ENCODE data around the gene CNOT6.
"Not testable (repeated sequence)": the region's sequence is repeated elsewhere in the genome, so short reads cannot be mapped to it uniquely, and the experiment has no call there.

CNOT6 gene

DNA sequence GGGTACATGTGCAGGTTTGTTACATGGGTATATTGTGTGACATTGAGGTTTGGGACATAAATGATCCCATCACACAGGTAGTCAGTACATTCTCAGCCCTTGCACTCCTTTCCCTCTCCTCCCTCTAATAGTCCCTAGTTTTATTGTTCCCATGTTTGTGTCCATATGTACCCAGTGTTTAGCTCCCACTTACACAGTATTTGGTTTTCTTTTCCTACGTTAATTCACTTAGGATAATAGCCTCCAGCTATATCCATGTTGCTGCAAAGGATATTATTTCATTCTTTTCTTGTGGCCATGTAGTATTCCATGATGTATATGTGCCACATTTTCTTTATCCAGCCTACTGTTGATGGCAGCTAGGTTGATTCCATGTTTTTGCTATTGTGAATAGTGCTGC lies 27.4 kb downstream of the CNOT6 start:
- no peak overlapping the region for H3K27ac Mint-ChIP-seq
- DNase-seq (no peak), ATAC-seq (no peak)
- H3K27me3 Mint-ChIP-seq = no peaks in the 10 kb centered on the region
- H3K4me3 Mint-ChIP-seq = no peak overlapping the region
- peaks cover 4% of the 10 kb centered on the region for H3K36me3 Mint-ChIP-seq (ENCODE audit: low read depth)
- H3K9me3 Mint-ChIP-seq = no peaks in the 10 kb centered on the region
- peaks cover 70% of the 10 kb centered on the region for H3K4me1 Mint-ChIP-seq

DNA sequence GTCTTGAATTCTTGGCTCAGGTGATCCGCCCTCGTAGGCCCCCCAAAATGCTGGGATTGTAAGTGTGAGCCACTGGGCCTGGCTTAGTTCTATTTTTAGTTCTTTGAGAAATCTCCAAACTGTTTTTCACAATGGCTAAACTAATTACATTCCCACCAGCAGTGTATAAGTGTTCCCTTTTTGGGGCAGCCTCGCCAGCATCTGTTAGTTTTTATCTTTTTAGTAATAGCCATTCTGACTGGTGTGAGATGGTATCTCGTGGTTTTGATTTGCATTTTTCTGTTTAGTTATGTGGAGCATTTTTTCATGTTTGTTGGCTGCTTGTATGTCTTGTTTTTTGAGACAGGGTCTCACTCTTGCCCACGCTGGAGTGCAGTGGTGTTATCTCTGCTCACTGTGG lies 28.2 kb downstream of the CNOT6 start:
- H3K27ac Mint-ChIP-seq = no peak overlapping the region
- no peak overlapping the region for H3K4me3 Mint-ChIP-seq
- peaks cover 2% of the 10 kb centered on the region for H3K36me3 Mint-ChIP-seq (ENCODE audit: low read depth)
- no peaks in the 10 kb centered on the region for H3K27me3 Mint-ChIP-seq
- ATAC-seq (no peak), DNase-seq (no peak)
- peaks cover 68% of the 10 kb centered on the region for H3K4me1 Mint-ChIP-seq
- H3K9me3 Mint-ChIP-seq = no peaks in the 10 kb centered on the region

DNA sequence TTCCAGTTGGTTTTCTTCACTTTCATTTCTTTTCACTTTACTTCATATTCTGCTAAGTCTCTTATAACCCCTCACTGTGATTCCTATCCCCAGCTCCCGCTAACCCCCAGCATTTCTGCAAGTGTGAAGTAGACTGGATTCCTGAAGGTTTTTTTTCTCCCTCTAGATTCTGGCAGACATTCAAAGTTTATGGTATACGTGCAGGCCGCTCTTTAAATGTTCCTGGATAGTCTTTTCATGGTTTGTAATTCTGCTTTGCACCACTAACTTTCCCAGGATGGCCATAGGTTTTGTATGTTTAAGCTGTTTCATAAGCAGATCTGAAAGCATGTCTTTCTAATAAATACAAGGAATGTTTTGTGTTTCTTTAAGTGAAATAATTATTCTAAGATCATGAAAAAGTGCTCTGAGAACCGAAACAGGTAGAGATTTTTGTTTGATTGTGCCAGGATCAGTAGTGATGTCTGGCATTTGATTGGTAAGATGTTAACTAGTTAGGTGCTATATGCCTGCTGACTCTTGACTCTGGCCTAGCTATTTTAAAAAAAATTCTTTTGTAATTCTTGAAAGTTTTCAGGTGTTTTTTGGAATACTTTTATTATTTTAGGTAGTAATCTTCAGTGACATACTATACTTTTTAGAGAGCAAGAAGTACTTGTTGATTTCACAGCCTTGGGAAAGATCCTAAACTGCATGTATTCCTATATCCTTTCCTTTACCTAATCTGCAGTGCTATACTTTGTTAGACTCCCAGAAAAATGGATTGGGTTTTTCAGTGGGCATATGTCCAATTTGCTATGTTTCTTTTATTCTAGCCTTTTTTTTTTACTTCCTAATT lies 29.7 kb downstream of the CNOT6 start:
- H3K4me1 Mint-ChIP-seq = peaks cover 60% of the 10 kb centered on the region
- no peaks in the 10 kb centered on the region for H3K9me3 Mint-ChIP-seq
- no peak for ATAC-seq
- peaks cover 4% of the 10 kb centered on the region for H3K36me3 Mint-ChIP-seq (ENCODE audit: low read depth)
- H3K4me3 Mint-ChIP-seq = no peak overlapping the region
- DNase-seq = no peak
- no peaks in the 10 kb centered on the region for H3K27me3 Mint-ChIP-seq
- no peak overlapping the region for H3K27ac Mint-ChIP-seq

DNA sequence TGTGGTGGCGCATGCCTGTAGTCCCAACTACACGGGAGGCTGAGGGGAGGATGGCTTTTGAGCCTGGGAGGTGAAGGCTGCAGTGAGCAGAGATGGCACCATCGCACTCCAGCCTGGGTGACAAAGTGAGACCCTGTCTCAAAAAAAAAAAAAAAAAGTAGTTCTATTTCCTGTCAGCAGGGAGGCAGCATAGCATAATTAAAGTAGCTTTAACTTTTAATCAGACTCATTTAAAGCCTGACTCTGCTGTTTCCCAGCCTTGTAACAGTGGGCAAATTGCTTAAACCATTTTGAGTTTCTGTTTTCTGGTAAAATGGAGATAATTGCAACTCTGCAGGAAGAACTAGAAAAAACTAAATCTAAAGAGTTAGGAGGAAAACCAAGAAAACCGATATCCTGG lies 31.2 kb downstream of the CNOT6 start:
- no peak overlapping the region for H3K27ac Mint-ChIP-seq
- no peak for ATAC-seq
- peaks cover 13% of the 10 kb centered on the region for H3K36me3 Mint-ChIP-seq (ENCODE audit: low read depth)

DNA sequence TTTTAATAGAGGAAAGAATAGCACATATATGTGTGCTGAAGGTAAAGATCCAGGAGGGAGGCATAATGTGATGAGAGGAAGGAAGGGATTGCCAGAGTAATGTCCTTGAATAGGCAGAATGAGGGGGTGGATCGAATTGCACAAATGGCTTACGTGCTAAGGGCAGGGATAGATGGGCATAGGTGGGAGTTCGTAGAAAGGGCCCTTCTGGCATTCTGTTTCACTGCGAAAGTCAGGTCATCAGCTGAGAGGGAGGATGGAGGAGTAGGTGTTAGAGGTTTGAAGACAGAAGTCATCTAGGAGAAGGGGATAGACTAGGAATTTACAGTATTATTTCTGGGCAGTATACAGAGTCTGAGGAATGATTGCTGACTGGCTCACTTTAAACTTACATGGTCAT lies 32.1 kb downstream of the CNOT6 start:
- Mint-ChIP-seq H3K27me3 (no peaks in the 10 kb centered on the region), H3K4me1 (peaks cover 49% of the 10 kb centered on the region), H3K4me3 (no peak overlapping the region), H3K9me3 (no peaks in the 10 kb centered on the region), H3K36me3 (ENCODE audit: low read depth) (peaks cover 14% of the 10 kb centered on the region), H3K27ac (no peak overlapping the region)
- ATAC-seq (no peak), DNase-seq (no peak)

More for the DNA sequence above, 31.2 kb downstream of the CNOT6 start:
- no peak overlapping the region for H3K4me3 Mint-ChIP-seq
- no peaks in the 10 kb centered on the region for H3K9me3 Mint-ChIP-seq
- DNase-seq = no peak
- H3K4me1 Mint-ChIP-seq = peaks cover 54% of the 10 kb centered on the region
- no peaks in the 10 kb centered on the region for H3K27me3 Mint-ChIP-seq

DNA sequence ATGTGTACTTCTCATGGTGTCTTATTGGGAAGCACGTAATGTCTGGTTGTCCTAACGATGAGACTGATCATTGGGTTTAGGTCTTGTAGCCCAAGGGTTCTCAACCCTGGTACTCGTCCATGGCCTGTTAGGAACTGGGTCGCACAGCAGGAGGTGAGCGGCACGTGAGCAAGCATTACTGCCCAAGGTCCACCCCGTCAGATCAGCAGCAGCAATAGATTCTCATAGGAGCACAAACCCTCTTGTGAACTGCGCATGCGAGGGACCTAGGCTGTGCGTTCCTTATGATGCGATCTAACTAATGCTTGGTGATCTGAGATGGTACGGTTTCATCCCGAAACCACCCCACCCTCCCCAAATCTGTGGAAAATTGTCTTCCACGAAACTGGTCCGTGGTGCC lies 33.5 kb downstream of the CNOT6 start:
- Mint-ChIP-seq H3K36me3 (ENCODE audit: low read depth) (peaks cover 21% of the 10 kb centered on the region), H3K4me1 (peaks cover 42% of the 10 kb centered on the region)

DNA sequence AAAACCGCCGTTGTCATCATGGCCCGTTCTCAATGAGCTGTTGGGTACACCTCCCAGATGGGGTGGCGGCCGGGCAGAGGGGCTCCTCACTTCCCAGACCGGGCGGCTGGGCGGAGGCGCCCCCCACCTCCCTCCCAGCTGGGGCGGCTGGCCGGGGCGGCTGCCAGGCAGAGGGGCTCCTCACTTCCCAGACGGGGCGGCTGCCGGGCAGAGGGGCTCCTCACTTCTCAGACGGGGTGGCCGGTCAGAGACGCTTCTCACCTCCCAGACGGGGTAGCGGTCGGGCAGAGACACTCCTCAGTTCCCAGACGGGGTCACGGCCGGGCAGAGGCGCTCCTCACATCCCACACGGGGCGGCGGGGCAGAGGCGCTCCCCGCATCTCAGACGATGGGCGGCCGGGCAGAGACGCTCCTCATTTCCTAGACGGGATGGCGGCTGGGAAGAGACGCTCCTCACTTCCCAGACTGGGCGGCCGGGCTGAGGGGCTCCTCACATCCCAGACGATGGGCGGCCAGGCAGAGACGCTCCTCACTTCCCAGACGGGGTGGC lies 36.9 kb downstream of the CNOT6 start:
- peaks cover 35% of the 10 kb centered on the region for H3K36me3 Mint-ChIP-seq (ENCODE audit: low read depth)
- not testable (repeated sequence) for H3K27me3 Mint-ChIP-seq, DNase-seq, ATAC-seq, H3K27ac Mint-ChIP-seq, H3K4me3 Mint-ChIP-seq, H3K9me3 Mint-ChIP-seq
- peaks cover 14% of the 10 kb centered on the region for H3K4me1 Mint-ChIP-seq

More for the DNA sequence above, 33.5 kb downstream of the CNOT6 start:
- DNase-seq (no peak), ATAC-seq (no peak)
- Mint-ChIP-seq H3K27ac (no peak overlapping the region), H3K9me3 (no peaks in the 10 kb centered on the region), H3K27me3 (no peaks in the 10 kb centered on the region), H3K4me3 (no peak overlapping the region)

DNA sequence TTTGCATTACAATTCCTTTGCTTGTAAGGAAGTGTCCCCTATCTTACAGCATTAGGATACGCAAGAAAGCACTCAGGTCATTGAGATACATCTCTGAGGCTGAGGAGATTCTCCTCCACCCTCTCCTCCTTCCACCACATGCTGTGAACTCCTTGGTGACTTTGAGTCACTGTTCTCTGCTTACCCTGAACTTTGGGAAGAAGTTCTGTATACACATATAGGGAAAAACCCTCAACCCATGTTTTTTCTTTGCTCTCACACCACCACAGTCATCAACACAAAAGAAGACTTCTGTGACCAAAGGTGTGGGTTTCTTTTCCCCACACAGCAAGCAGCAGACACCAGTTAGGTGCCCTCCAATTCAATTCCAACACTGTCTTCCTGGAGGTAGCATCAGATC lies 38.1 kb downstream of the CNOT6 start:
- peaks cover 41% of the 10 kb centered on the region for H3K36me3 Mint-ChIP-seq (ENCODE audit: low read depth)
- H3K27ac Mint-ChIP-seq = no peak overlapping the region
- no peaks in the 10 kb centered on the region for H3K27me3 Mint-ChIP-seq
- peaks cover 11% of the 10 kb centered on the region for H3K4me1 Mint-ChIP-seq
- peak; percentile 71 for ATAC-seq
- DNase-seq = no peak
- no peaks in the 10 kb centered on the region for H3K9me3 Mint-ChIP-seq
- no peak overlapping the region for H3K4me3 Mint-ChIP-seq

DNA sequence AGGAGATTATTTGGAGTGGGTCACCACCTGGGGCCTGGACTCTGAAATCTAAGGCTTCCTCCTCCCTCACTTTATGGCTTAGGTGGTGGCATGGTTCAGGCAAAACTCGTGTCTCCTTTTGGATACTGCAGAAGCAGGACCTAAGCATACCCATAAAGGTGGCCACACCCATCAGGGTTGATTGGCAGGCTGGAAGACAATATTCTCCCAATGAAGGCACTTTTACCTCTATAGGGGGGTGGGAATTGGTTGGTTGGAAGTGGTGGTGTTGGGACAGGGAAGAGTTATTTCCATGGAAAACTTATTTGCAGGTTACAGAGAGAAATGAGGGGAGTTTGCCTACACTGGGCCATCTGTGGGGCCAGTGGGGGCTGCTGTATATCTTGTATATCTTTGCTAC lies 39.7 kb downstream of the CNOT6 start:
- H3K4me1 Mint-ChIP-seq = peaks cover 11% of the 10 kb centered on the region
- H3K27me3 Mint-ChIP-seq = no peaks in the 10 kb centered on the region
- H3K27ac Mint-ChIP-seq = no peak overlapping the region
- no peak overlapping the region for H3K4me3 Mint-ChIP-seq
- DNase-seq = no peak
- no peaks in the 10 kb centered on the region for H3K9me3 Mint-ChIP-seq
- no peak for ATAC-seq
- H3K36me3 Mint-ChIP-seq (ENCODE audit: low read depth) = peaks cover 41% of the 10 kb centered on the region

- H3K4me3 Mint-ChIP-seq = no peak overlapping the region
- no peak overlapping the region for H3K27ac Mint-ChIP-seq
- H3K4me1 Mint-ChIP-seq = peaks cover 21% of the 10 kb centered on the region
- no peaks in the 10 kb centered on the region for H3K9me3 Mint-ChIP-seq
- no peaks in the 10 kb centered on the region for H3K27me3 Mint-ChIP-seq
- peaks cover 38% of the 10 kb centered on the region for H3K36me3 Mint-ChIP-seq (ENCODE audit: low read depth)
- ATAC-seq (no peak), DNase-seq (no peak)
Measured at GRCh38 chr5:180535573-180535972, 41.4 kb downstream of the CNOT6 start.

GRCh38 chr5:180540050-180540694 lies 46.0 kb downstream of the CNOT6 start:
- H3K27ac Mint-ChIP-seq = peak overlapping the region; percentile 48
- DNase-seq (no peak), ATAC-seq (peak; percentile 59)
- no peaks in the 10 kb centered on the region for H3K9me3 Mint-ChIP-seq
- H3K4me3 Mint-ChIP-seq = no peak overlapping the region
- H3K27me3 Mint-ChIP-seq = no peaks in the 10 kb centered on the region
- H3K36me3 Mint-ChIP-seq (ENCODE audit: low read depth) = peaks cover 43% of the 10 kb centered on the region
- peaks cover 16% of the 10 kb centered on the region for H3K4me1 Mint-ChIP-seq

- DNase-seq (no peak), ATAC-seq (no peak)
- peaks cover 43% of the 10 kb centered on the region for H3K36me3 Mint-ChIP-seq (ENCODE audit: low read depth)
- no peaks in the 10 kb centered on the region for H3K27me3 Mint-ChIP-seq
- no peaks in the 10 kb centered on the region for H3K9me3 Mint-ChIP-seq
- no peak overlapping the region for H3K4me3 Mint-ChIP-seq
- peaks cover 14% of the 10 kb centered on the region for H3K4me1 Mint-ChIP-seq
- no peak overlapping the region for H3K27ac Mint-ChIP-seq
Measured at GRCh38 chr5:180541710-180542109, 47.5 kb downstream of the CNOT6 start.

- no peaks in the 10 kb centered on the region for H3K27me3 Mint-ChIP-seq
- no peak overlapping the region for H3K27ac Mint-ChIP-seq
- H3K36me3 Mint-ChIP-seq (ENCODE audit: low read depth) = peaks cover 44% of the 10 kb centered on the region
- ATAC-seq (no peak), DNase-seq (no peak)
- H3K4me1 Mint-ChIP-seq = peaks cover 13% of the 10 kb centered on the region
- no peak overlapping the region for H3K4me3 Mint-ChIP-seq
- no peaks in the 10 kb centered on the region for H3K9me3 Mint-ChIP-seq
Measured at GRCh38 chr5:180545248-180545647, 51.1 kb downstream of the CNOT6 start.

DNA sequence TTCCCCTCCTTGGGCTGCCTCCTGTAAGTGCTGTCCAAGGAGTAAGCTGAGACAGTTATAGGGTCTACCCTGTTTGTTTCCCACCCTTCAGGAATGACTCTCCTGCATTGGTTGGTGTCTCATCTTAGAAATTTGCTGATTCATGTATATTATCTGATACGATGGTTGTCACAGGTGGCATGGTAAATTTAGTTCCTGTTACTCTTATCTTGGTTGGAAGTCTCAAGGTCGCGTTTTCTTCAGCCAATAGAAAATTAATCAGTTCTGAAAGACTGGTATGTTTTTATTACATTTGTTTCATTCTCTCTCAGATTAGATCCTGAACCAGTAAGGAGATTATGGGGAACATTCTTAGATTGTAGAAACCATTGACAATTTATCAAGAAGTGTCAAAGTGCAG lies 54.4 kb downstream of the CNOT6 start:
- Mint-ChIP-seq H3K27me3 (no peaks in the 10 kb centered on the region), H3K27ac (peak overlapping the region; percentile 9), H3K4me3 (no peak overlapping the region), H3K9me3 (no peaks in the 10 kb centered on the region), H3K4me1 (peaks cover 8% of the 10 kb centered on the region), H3K36me3 (ENCODE audit: low read depth) (peaks cover 55% of the 10 kb centered on the region)
- ATAC-seq (no peak), DNase-seq (no peak)

- DNase-seq (no peak), ATAC-seq (no peak)
- H3K27ac Mint-ChIP-seq = no peak overlapping the region
- peaks cover 11% of the 10 kb centered on the region for H3K4me1 Mint-ChIP-seq
- no peaks in the 10 kb centered on the region for H3K27me3 Mint-ChIP-seq
- no peaks in the 10 kb centered on the region for H3K9me3 Mint-ChIP-seq
- H3K4me3 Mint-ChIP-seq = no peak overlapping the region
- peaks cover 52% of the 10 kb centered on the region for H3K36me3 Mint-ChIP-seq (ENCODE audit: low read depth)
Measured at GRCh38 chr5:180553530-180553929, 59.4 kb downstream of the CNOT6 start.
